ENCODE measurements around the gene METAP2.

GRCh38 chr12:95505039-95505438 is 31.1 kb downstream of the METAP2 start:
- no peak for TF ChIP-seq CTCF (IDR thresholded peaks at IDR 0.05)
- no peak for TF ChIP-seq POLR2A (IDR thresholded peaks at IDR 0.05)
